CD4-positive, alpha-beta T cell (primary cell): ENCODE measurements around the gene AFF2. TPM values are rescaled to one million over a fixed set of nuclear protein-coding genes. Genes with fewer than 3 reads are reported as not detected.

Experiments used
- ATAC-seq: fragments of 200-7000 bp; cut with Tn5 transposase; one replicate; pipeline ENCODE4 v1.10.0; 2022; ENCODE audit warnings: mild to moderate bottlenecking; ENCODE audit not compliant: poor library complexity
- CTCF ChIA-PET: fragments of 350-600 bp; sonication (Branson Sonifier 250); formaldehyde crosslinking; loops from one replicate; lab custom pipeline; 2021; ENCODE audit warnings: antibody characterized with exemption, inconsistent platforms; lab: Charles Lee
- POLR2A ChIA-PET: fragments of 350-600 bp; sonication (Branson Sonifier 250); formaldehyde crosslinking; loops from one replicate; lab custom pipeline; 2021; ENCODE audit warnings: antibody characterized with exemption, inconsistent platforms; lab: Charles Lee
- DNase-seq, 14 experiments: peaks; one replicate each; pipeline ENCODE4 v3.0.0-alpha.2; 2013 to 2020; ENCODE audit warnings: mixed read lengths in 2 of 14
- H3K27ac ChIP-seq, 2 donors: one replicate each; pipeline versions ENCODE4 v1.5.1 to v1.7.0; 2013; ENCODE audit warnings: low read length in 2 of 2, low read depth in 1 of 2, mild to moderate bottlenecking in 1 of 2
- H3K27me3 ChIP-seq, 2 experiments: 1 replicate in 1 of 2; 2 replicates in 1 of 2; pipeline versions ENCODE4 v1.6.1 to v1.7.0; 2013; ENCODE audit warnings: low read length in 2 of 2, control low read depth in 1 of 2, mild to moderate bottlenecking in 1 of 2, moderate library complexity in 1 of 2; ENCODE audit not compliant: insufficient read depth in 2 of 2, control insufficient read depth in 1 of 2
- H3K36me3 ChIP-seq: one replicate; pipeline ENCODE4 v1.6.1; 2013; ENCODE audit warnings: low read length, control low read depth; ENCODE audit not compliant: insufficient read depth
- H3K4me1 ChIP-seq: one replicate; pipeline ENCODE4 v1.6.1; 2013; ENCODE audit warnings: low read length, control low read depth; ENCODE audit not compliant: insufficient read depth
- H3K4me3 ChIP-seq: one replicate; pipeline ENCODE4 v1.5.1; 2013; ENCODE audit warnings: mild to moderate bottlenecking, low read length, moderate library complexity
- H3K9me3 ChIP-seq, 2 experiments: 1 replicate in 1 of 2; 2 replicates in 1 of 2; pipeline versions ENCODE4 v1.6.1 to v1.7.0; 2013; ENCODE audit warnings: low read length in 2 of 2, mild to moderate bottlenecking in 2 of 2, control low read depth in 1 of 2, moderate library complexity in 1 of 2; ENCODE audit not compliant: control insufficient read depth in 1 of 2, insufficient read depth in 1 of 2
- H3K27ac Mint-ChIP-seq: one replicate; pipeline ENCODE4 v1.8.0; 2020; ENCODE audit warnings: mixed read lengths
- H3K27me3 Mint-ChIP-seq: one replicate; pipeline ENCODE4 v1.8.0; 2021; ENCODE audit warnings: mixed read lengths
- H3K36me3 Mint-ChIP-seq: one replicate; pipeline ENCODE4 v1.8.0; 2021; ENCODE audit warnings: low read depth, mixed read lengths
- H3K4me1 Mint-ChIP-seq: one replicate; pipeline ENCODE4 v1.8.0; 2021; ENCODE audit warnings: low read depth, mixed read lengths
- H3K4me3 Mint-ChIP-seq: one replicate; pipeline ENCODE4 v1.8.0; 2020; ENCODE audit warnings: mild to moderate bottlenecking, mixed read lengths
- H3K9me3 Mint-ChIP-seq: one replicate; pipeline ENCODE4 v1.8.0; 2020; ENCODE audit warnings: mixed read lengths
- CTCF ChIP-seq: fragments of 200-600 bp; IDR thresholded peaks from one replicate; pipeline ENCODE4 v1.8.0; 2022; ENCODE audit warnings: antibody characterized with exemption, mild to moderate bottlenecking
- intact Hi-C, 2 experiments: fragments of 100-400 bp; cut with DNase I in 1 of 2; cut with micrococcal nuclease in 1 of 2; formaldehyde crosslinking; loops; one replicate each; pipeline versions ENCODE4 v1.15.1 to v1.9.0; 2023 to 2025; cut with DNase I, micrococcal nuclease
- total RNA-seq, 174 experiments: library from RNA in 2 of 174; stranded (reverse) in 2 of 174; gene quantifications; one replicate each; pipeline ENCODE4 v1.2.3 and lab custom pipeline; 2021 to 2026

AFF2 gene
- total RNA-seq, 2 experiments from 2014 or later: 5.9 to 6.2 TPM

GRCh38 chrX:149003863-149004660 lies 503.6 kb downstream of the AFF2 start:
- no peaks in the 10 kb centered on the region for H3K27me3 Mint-ChIP-seq
- H3K4me3 Mint-ChIP-seq: no peak overlapping the region
- DNase-seq: no peak
- no peaks in the 10 kb centered on the region for H3K36me3 Mint-ChIP-seq
- intact Hi-C loops: no loop called here
- no peak overlapping the region for H3K27ac Mint-ChIP-seq
- ChIA-PET CTCF (no interaction called here), POLR2A (no interaction called here)
- Histone ChIP-seq H3K27me3 (no peaks in the 10 kb centered on the region), H3K36me3 (no peaks in the 10 kb centered on the region), H3K9me3 (no peaks in the 10 kb centered on the region), H3K4me3 (no peak overlapping the region), H3K4me1 (no peaks in the 10 kb centered on the region), H3K27ac (no peak overlapping the region)
- no peak for TF ChIP-seq CTCF
- no peak for ATAC-seq
- no peaks in the 10 kb centered on the region for H3K4me1 Mint-ChIP-seq
- no peaks in the 10 kb centered on the region for H3K9me3 Mint-ChIP-seq

DNA sequence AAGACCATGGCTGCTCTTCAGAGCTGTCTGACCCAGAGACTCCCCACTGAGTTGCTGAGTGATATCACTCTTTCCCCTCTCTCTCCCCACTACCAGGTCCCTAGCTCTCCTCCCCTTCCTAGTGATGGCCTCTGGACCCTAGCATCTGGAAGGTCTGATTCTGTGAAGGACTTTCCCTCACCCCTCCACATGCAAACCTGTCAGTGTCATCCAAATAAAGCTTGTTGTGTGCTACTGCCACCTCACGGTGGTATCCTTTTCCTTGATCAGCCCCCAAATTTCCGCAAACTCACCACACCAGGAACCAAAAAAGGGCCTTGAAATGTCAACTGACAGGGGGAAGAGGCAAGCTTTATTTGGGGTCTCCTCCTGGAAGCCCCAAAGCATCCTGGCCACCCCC lies 504.5 kb downstream of the AFF2 start:
- no peak overlapping the region for H3K27ac ChIP-seq
- H3K4me1 ChIP-seq: no peaks in the 10 kb centered on the region
- ATAC-seq (no peak), DNase-seq (no peak)
- no peaks in the 10 kb centered on the region for H3K9me3 ChIP-seq
- Mint-ChIP-seq H3K4me3 (no peak overlapping the region), H3K36me3 (no peaks in the 10 kb centered on the region), H3K9me3 (no peaks in the 10 kb centered on the region), H3K27me3 (no peaks in the 10 kb centered on the region), H3K4me1 (no peaks in the 10 kb centered on the region), H3K27ac (no peak overlapping the region)
- H3K4me3 ChIP-seq: no peak overlapping the region
- no peaks in the 10 kb centered on the region for H3K27me3 ChIP-seq
- no peaks in the 10 kb centered on the region for H3K36me3 ChIP-seq
- intact Hi-C loops: no loop called here
- no peak for TF ChIP-seq CTCF
- ChIA-PET CTCF (no interaction called here), POLR2A (no interaction called here)

- Histone ChIP-seq H3K4me1 (no peaks in the 10 kb centered on the region), H3K27ac (no peak overlapping the region), H3K9me3 (no peaks in the 10 kb centered on the region), H3K4me3 (no peak overlapping the region), H3K36me3 (no peaks in the 10 kb centered on the region), H3K27me3 (no peaks in the 10 kb centered on the region)
- no peak for DNase-seq
- Mint-ChIP-seq H3K27me3 (no peaks in the 10 kb centered on the region), H3K9me3 (no peaks in the 10 kb centered on the region), H3K4me1 (no peaks in the 10 kb centered on the region), H3K27ac (no peak overlapping the region), H3K4me3 (no peak overlapping the region), H3K36me3 (no peaks in the 10 kb centered on the region)
- no peak for TF ChIP-seq CTCF
- ChIA-PET POLR2A (no interaction called here), CTCF (no interaction called here)
- intact Hi-C loops: no loop called here
- no peak for ATAC-seq
These were observed 505.8 kb downstream of the AFF2 start for GRCh38 chrX:149006235-149006634.
